Neural crest cell (in vitro differentiated cells): ENCODE measurements around the gene PRKCE. TPM values are rescaled to one million over a fixed set of nuclear protein-coding genes. Genes with fewer than 3 reads are reported as not detected.

Source experiments
- DNase-seq: peaks from one replicate; pipeline ENCODE4 v3.0.0; 2021; ENCODE audit warnings: low read depth, mixed read lengths, low spot score
- H3K27ac Mint-ChIP-seq: one replicate; pipeline ENCODE4 v1.8.0; 2021; ENCODE audit warnings: mild to moderate bottlenecking, mixed read lengths; ENCODE audit not compliant: unreplicated experiment
- H3K27me3 Mint-ChIP-seq: 2 replicates; pipeline ENCODE4 v1.8.0; 2021; ENCODE audit warnings: low read depth, mild to moderate bottlenecking, mixed read lengths
- H3K36me3 Mint-ChIP-seq: 2 replicates; pipeline ENCODE4 v1.8.0; 2021; ENCODE audit warnings: low read depth, mild to moderate bottlenecking, mixed read lengths
- H3K4me1 Mint-ChIP-seq: 2 replicates; pipeline ENCODE4 v1.8.0; 2021; ENCODE audit warnings: mixed read lengths
- H3K4me3 Mint-ChIP-seq: one replicate; pipeline ENCODE4 v1.8.0; 2021; ENCODE audit warnings: mild to moderate bottlenecking, mixed read lengths
- H3K9me3 Mint-ChIP-seq: 2 replicates; pipeline ENCODE4 v1.8.0; 2021; ENCODE audit warnings: mixed read lengths
- CTCF ChIP-seq: fragments of 200-600 bp; sonication (generic); conservative IDR thresholded peaks from 2 replicates; pipeline ENCODE4 v1.5.0; 2021; ENCODE audit warnings: antibody characterized with exemption, mild to moderate bottlenecking
- total RNA-seq: library from RNA; stranded (reverse); gene quantifications from 2 replicates; pipeline ENCODE4 v1.2.1, GENCODE V29; 2021

The PRKCE gene
- total RNA-seq, 1 donor from 2014 or later: 15.6 TPM

- Mint-ChIP-seq H3K27me3 (no peaks in the 10 kb centered on the region), H3K27ac (no peak overlapping the region), H3K4me3 (no peak overlapping the region), H3K4me1 (peaks cover 41% of the 10 kb centered on the region), H3K36me3 (no peaks in the 10 kb centered on the region), H3K9me3 (peaks cover 2% of the 10 kb centered on the region)
- no peak for TF ChIP-seq CTCF
- DNase-seq: no peak
These were observed 136.9 kb downstream of the PRKCE start for GRCh38 chr2:45788401-45788800.

GRCh38 chr2:45789317-45789716, 137.8 kb downstream of the PRKCE start:
- Mint-ChIP-seq H3K36me3 (no peaks in the 10 kb centered on the region), H3K4me3 (no peak overlapping the region), H3K27me3 (no peaks in the 10 kb centered on the region), H3K9me3 (no peaks in the 10 kb centered on the region), H3K27ac (no peak overlapping the region), H3K4me1 (peaks cover 41% of the 10 kb centered on the region)
- no peak for DNase-seq
- no peak for TF ChIP-seq CTCF

DNA sequence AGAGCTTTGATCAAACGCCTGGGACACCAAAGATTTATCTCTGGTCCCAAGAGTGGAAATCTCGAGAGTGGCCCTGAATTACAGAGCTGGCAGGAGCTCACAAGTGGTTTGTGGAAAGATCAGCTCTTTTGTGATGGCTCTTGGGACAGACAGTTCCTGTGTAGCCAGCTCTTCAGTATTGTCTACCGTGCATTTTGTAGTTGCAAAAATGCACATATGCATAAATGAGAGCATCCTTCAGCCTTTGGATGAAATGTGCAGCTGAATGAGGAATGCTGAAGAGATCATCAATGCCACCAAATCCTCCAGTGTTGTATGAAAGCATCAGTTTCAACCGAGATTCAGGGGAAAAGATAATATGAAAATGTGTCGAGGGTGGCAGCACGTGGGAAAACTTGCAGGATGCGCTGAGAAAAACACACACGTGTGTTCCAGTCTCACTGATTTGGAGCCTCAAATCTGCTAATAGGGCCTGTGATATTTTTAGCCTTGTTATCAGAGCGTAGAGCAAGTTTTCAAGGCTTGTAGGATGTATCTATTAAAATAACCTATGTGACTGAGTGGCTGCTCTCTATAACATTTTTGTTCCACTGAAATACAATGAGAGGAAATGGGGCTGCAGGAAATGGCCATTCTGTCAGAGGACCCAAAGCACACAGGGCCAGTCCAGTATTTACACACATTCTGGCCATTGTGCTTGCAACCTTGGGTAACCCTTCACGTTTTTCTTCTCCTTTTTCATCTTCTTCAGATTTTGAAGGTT, 138.7 kb downstream of the PRKCE start:
- DNase-seq: no peak
- Mint-ChIP-seq H3K36me3 (no peaks in the 10 kb centered on the region), H3K4me3 (no peak overlapping the region), H3K9me3 (no peaks in the 10 kb centered on the region), H3K27ac (no peak overlapping the region), H3K27me3 (no peaks in the 10 kb centered on the region), H3K4me1 (peaks cover 45% of the 10 kb centered on the region)
- no peak for TF ChIP-seq CTCF

DNA sequence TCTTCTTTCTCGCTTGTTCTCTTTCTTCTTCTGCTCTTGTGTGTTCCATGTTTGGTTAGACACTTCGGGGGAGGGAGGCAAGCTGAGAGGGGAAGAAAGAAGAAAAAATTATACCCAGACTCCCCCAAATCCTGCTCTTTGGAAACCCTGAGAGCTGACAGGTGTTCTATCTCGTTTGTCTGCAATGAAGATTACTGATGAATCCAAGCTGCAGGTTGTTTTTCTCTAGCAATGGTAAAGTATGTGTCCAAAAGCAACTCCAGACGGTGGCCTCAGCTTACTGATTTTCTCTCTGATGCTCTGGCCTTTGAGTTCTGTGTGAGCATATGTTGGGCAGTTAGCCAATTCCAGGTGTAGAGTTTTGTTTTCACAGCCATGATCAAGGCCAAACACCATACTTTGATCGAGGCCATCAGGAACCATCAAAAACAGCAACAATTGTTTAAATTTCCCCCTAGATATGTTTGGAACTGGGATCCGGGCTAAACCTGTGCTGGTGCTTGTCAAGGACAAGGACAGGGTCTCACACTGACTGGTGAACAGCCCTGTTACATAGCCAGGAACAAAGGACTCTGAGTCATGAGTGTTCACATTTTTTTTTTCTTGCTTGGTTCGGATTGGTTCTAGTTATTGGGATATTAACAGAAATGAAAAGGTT, 142.0 kb downstream of the PRKCE start:
- peaks cover 47% of the 10 kb centered on the region for H3K4me1 Mint-ChIP-seq
- no peak for TF ChIP-seq CTCF
- DNase-seq: no peak
- no peaks in the 10 kb centered on the region for H3K36me3 Mint-ChIP-seq
- no peaks in the 10 kb centered on the region for H3K27me3 Mint-ChIP-seq
- H3K9me3 Mint-ChIP-seq: no peaks in the 10 kb centered on the region
- H3K4me3 Mint-ChIP-seq: no peak overlapping the region
- no peak overlapping the region for H3K27ac Mint-ChIP-seq

DNA sequence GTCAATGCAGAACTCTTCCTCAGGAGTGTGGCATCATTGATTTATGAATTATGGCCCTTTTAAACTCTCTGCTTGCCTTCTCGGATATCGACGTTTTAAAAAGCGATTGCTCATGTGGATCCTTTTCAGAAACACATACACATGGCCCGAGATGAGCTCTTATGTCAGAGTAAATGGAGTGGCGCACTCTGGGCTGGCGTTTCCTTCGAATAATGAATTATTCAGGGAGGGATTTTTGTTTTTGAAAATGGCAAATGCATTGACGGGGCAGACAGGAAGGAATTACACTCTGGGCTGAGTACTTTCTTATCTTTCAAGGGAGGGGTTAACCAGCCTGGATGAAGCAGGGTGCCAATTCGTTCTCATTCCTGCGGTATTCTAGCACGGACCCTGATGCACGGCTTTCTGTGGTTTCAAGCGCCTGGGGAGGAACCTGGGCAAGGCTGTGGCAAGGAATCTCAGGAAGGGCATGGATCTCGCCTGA, 142.7 kb downstream of the PRKCE start:
- Mint-ChIP-seq H3K36me3 (no peaks in the 10 kb centered on the region), H3K4me3 (no peak overlapping the region), H3K27me3 (no peaks in the 10 kb centered on the region), H3K27ac (no peak overlapping the region), H3K9me3 (no peaks in the 10 kb centered on the region), H3K4me1 (peaks cover 47% of the 10 kb centered on the region)
- TF ChIP-seq CTCF: no peak
- no peak for DNase-seq
